Liver (tissue), 9 donors: ENCODE results near the gene NPC2. TPM values are rescaled to one million over a fixed set of nuclear protein-coding genes. Genes with fewer than 3 reads are reported as not detected.

ENCODE experiments used
- DNase-seq: peaks from one replicate; pipeline ENCODE4 v3.0.0-alpha.2; 2017; ENCODE audit warnings: low spot score
- H3K27ac ChIP-seq, 2 donors: one replicate each; pipeline ENCODE4 v1.7.0; 2013; ENCODE audit warnings: inconsistent platforms in 2 of 2, low read length in 2 of 2, control low read depth in 1 of 2, low read depth in 1 of 2, mild to moderate bottlenecking in 1 of 2
- H3K27me3 ChIP-seq, 4 donors: one replicate each; pipeline versions ENCODE4 v1.6.1 to v1.7.0; 2013; ENCODE audit warnings: low read length in 3 of 4, inconsistent platforms in 1 of 4, mild to moderate bottlenecking in 1 of 4, moderate library complexity in 1 of 4; ENCODE audit not compliant: control insufficient read depth in 4 of 4, insufficient read depth in 4 of 4
- H3K36me3 ChIP-seq, 4 donors: one replicate each; pipeline versions ENCODE4 v1.6.1 to v1.7.0; 2013; ENCODE audit warnings: low read length in 3 of 4, mild to moderate bottlenecking in 3 of 4, low read depth in 1 of 4, moderate library complexity in 1 of 4; ENCODE audit not compliant: control insufficient read depth in 4 of 4, insufficient read depth in 3 of 4
- H3K4me1 ChIP-seq, 4 donors: one replicate each; pipeline versions ENCODE4 v1.6.1 to v1.7.0; 2013; ENCODE audit warnings: low read length in 3 of 4, mild to moderate bottlenecking in 3 of 4, moderate library complexity in 1 of 4; ENCODE audit not compliant: control insufficient read depth in 4 of 4, insufficient read depth in 4 of 4
- H3K4me3 ChIP-seq, 3 donors: one replicate each; pipeline versions ENCODE4 v1.6.1 to v1.7.0; 2013; ENCODE audit warnings: low read length in 3 of 3, control low read depth in 1 of 3, low read depth in 1 of 3, mild to moderate bottlenecking in 1 of 3
- H3K9ac ChIP-seq, 2 donors: one replicate each; pipeline ENCODE4 v1.7.0; 2013; ENCODE audit warnings: low read length in 2 of 2, mild to moderate bottlenecking in 2 of 2, moderate library complexity in 2 of 2, control low read depth in 1 of 2, low read depth in 1 of 2
- H3K9me3 ChIP-seq, 4 donors: one replicate each; pipeline versions ENCODE4 v1.6.1 to v1.7.0; 2013; ENCODE audit warnings: low read length in 3 of 4; ENCODE audit not compliant: control insufficient read depth in 4 of 4
- EGR1 ChIP-seq, 2 donors: IDR thresholded peaks; 2 replicates each; pipeline ENCODE4 v1.6.1; 2016 to 2018; ENCODE audit warnings: antibody characterized with exemption in 2 of 2, low read depth in 2 of 2
- FOXA1 ChIP-seq: IDR thresholded peaks from 2 replicates; pipeline ENCODE4 v1.6.1; 2016; ENCODE audit warnings: antibody characterized with exemption
- GABPA ChIP-seq, 2 donors: IDR thresholded peaks in 1 of 2; conservative IDR thresholded peaks in 1 of 2; 2 replicates each; pipeline ENCODE4 v1.6.1; 2016; ENCODE audit warnings: antibody characterized with exemption in 2 of 2, mild to moderate bottlenecking in 1 of 2, moderate library complexity in 1 of 2
- HNF4A ChIP-seq, 2 donors: conservative IDR thresholded peaks; 2 replicates each; pipeline ENCODE4 v1.6.1; 2016; ENCODE audit warnings: antibody characterized with exemption in 2 of 2, mild to moderate bottlenecking in 2 of 2
- MAX ChIP-seq: IDR thresholded peaks from 2 replicates; pipeline ENCODE4 v1.6.1; 2016; ENCODE audit warnings: antibody characterized with exemption
- RAD21 ChIP-seq, 2 donors: IDR thresholded peaks; 2 replicates each; pipeline ENCODE4 v1.6.1; 2016; ENCODE audit warnings: antibody characterized with exemption in 2 of 2, mild to moderate bottlenecking in 2 of 2
- RXRA ChIP-seq, 2 donors: IDR thresholded peaks; 2 replicates each; pipeline ENCODE4 v1.6.1; 2017 to 2018; ENCODE audit warnings: antibody characterized with exemption in 2 of 2, mild to moderate bottlenecking in 1 of 2
- TAF1 ChIP-seq: conservative IDR thresholded peaks from 2 replicates; pipeline ENCODE4 v1.6.1; 2016; ENCODE audit warnings: antibody characterized with exemption, mild to moderate bottlenecking
- YY1 ChIP-seq: IDR thresholded peaks from 2 replicates; pipeline ENCODE4 v1.6.1; 2016; ENCODE audit warnings: antibody characterized with exemption, mild to moderate bottlenecking
- WGBS: extraction: QIAGEN DNeasy Blood & Tissue Kit; methylation state at CpG from one replicate; pipeline ENCODE4 v1.1.7; 2013; 5-methylcytosine and 5-hydroxymethylcytosine counted together
- polyA plus RNA-seq, 2 donors: library from polyadenylated mRNA; stranded (reverse) in 1 of 2; unstranded in 1 of 2; fragments of 200-250 nt in 1 of 2; fragments of >200 nt in 1 of 2; fragmentation: Nextera tagmentation in 1 of 2; extraction: Ambion mirVana in 1 of 2; gene quantifications; one replicate each; pipeline versions ENCODE4 v1.2.1 to v1.2.3, GENCODE V29; 2013 to 2015
- total RNA-seq, 2 donors: library from RNA; depleted of rRNA; stranded (reverse); fragments of >200 nt; gene quantifications; one replicate each; pipeline ENCODE4 v1.2.3, GENCODE V29; 2014
- TF ChIP-seq, protein P1 (sequence below): IDR thresholded peaks from 2 replicates; pipeline ENCODE4 v1.6.1; 2016; ENCODE audit warnings: antibody characterized with exemption, mild to moderate bottlenecking
- donor health status: healthy.
- donor health status: healthy.
- donor health status: healthy.
- donor health status: healthy.
- donor health status: healthy.

NPC2 gene
- total and polyA plus RNA-seq, 4 donors: 69.7 to 133 (median 105) TPM

- no peaks in the 10 kb centered on the region for H3K4me1 ChIP-seq
- no peaks in the 10 kb centered on the region for H3K9me3 ChIP-seq
- H3K36me3 ChIP-seq: no peaks in the 10 kb centered on the region
- no peak overlapping the region for H3K9ac ChIP-seq
- TF ChIP-seq, protein P1, sequence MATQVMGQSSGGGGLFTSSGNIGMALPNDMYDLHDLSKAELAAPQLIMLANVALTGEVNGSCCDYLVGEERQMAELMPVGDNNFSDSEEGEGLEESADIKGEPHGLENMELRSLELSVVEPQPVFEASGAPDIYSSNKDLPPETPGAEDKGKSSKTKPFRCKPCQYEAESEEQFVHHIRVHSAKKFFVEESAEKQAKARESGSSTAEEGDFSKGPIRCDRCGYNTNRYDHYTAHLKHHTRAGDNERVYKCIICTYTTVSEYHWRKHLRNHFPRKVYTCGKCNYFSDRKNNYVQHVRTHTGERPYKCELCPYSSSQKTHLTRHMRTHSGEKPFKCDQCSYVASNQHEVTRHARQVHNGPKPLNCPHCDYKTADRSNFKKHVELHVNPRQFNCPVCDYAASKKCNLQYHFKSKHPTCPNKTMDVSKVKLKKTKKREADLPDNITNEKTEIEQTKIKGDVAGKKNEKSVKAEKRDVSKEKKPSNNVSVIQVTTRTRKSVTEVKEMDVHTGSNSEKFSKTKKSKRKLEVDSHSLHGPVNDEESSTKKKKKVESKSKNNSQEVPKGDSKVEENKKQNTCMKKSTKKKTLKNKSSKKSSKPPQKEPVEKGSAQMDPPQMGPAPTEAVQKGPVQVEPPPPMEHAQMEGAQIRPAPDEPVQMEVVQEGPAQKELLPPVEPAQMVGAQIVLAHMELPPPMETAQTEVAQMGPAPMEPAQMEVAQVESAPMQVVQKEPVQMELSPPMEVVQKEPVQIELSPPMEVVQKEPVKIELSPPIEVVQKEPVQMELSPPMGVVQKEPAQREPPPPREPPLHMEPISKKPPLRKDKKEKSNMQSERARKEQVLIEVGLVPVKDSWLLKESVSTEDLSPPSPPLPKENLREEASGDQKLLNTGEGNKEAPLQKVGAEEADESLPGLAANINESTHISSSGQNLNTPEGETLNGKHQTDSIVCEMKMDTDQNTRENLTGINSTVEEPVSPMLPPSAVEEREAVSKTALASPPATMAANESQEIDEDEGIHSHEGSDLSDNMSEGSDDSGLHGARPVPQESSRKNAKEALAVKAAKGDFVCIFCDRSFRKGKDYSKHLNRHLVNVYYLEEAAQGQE: no peak
- TF ChIP-seq TAF1 (no peak), HNF4A (conservative IDR thresholded peaks at IDR 0.05) (no peak), RAD21 (IDR thresholded peaks at IDR 0.05) (no peak), MAX (no peak), FOXA1 (no peak), YY1 (no peak), RXRA (IDR thresholded peaks at IDR 0.05) (no peak)
- 92% methylated on average over 14 of the region's 14 CpGs for WGBS
- H3K27ac ChIP-seq: no peak overlapping the region
- H3K4me3 ChIP-seq: no peak overlapping the region
- no peaks in the 10 kb centered on the region for H3K27me3 ChIP-seq
- DNase-seq: peak; percentile 34
Observed at GRCh38 chr14:74503291-74503937, 10.3 kb upstream of the NPC2 start.

DNA sequence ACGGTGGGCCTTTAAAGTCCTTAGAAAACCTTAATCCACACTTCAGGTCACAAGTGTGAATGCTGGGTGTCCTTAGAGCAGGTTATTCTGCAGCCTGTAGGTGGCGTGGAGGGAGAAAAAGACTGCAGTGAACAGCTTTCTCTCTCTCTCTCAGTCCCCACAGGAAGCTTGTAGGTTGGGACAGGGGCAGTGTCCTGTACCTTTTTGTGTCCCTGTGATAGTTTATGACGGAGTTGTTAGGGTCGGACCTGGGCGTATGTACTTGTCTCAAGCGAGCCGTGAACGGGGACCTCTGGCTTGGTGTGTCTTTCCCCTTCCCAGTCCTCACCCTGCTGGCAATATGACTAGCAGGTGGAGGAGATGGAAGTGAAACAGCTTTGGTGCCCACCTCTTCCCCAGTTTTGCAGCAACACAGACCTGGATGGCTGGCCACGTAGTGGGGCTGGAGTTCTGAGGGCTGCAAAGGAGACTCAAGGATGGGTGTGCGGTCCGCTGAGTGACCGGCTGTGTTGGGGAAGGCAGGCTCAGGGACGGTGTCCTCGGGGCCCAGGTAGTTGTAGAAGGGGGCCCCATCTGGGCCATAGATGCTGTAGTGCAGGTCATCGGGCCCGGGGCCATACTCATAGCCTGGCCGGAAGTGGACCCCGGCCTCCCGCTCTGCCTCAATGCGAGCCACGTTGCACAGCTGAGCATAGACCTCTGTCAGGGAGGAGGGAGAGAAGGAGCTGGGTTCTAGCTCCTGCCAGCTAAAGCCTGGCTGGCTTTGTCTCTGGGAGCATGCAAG lies 9.3 kb upstream of the NPC2 start:
- no peaks in the 10 kb centered on the region for H3K27me3 ChIP-seq
- no peaks in the 10 kb centered on the region for H3K4me1 ChIP-seq
- WGBS: 84% methylated on average over 21 of the region's 21 CpGs
- TF ChIP-seq GABPA (IDR thresholded peaks at IDR 0.05 in 1 of 2, conservative IDR thresholded peaks at IDR 0.05 in 1 of 2): no peak
- H3K27ac ChIP-seq: no peak overlapping the region
- H3K36me3 ChIP-seq: no peaks in the 10 kb centered on the region
- no peaks in the 10 kb centered on the region for H3K9me3 ChIP-seq
- peak; percentile 35 for DNase-seq
- H3K4me3 ChIP-seq: no peak overlapping the region
- no peak overlapping the region for H3K9ac ChIP-seq

- no peak overlapping the region for H3K9ac ChIP-seq
- H3K27me3 ChIP-seq: no peaks in the 10 kb centered on the region
- TF ChIP-seq GABPA (IDR thresholded peaks at IDR 0.05 in 1 of 2, conservative IDR thresholded peaks at IDR 0.05 in 1 of 2): no peak
- TF ChIP-seq, protein P1: no peak
- TF ChIP-seq EGR1 (IDR thresholded peaks at IDR 0.05; ENCODE audit: low read depth in 2 of 2): no peak
- TF ChIP-seq FOXA1: no peak
- no peak overlapping the region for H3K27ac ChIP-seq
- 78% methylated on average over 5 of the region's 5 CpGs for WGBS
- H3K36me3 ChIP-seq: no peaks in the 10 kb centered on the region
- peak; percentile 27 for DNase-seq
- H3K4me1 ChIP-seq: no peaks in the 10 kb centered on the region
- no peak overlapping the region for H3K4me3 ChIP-seq
- H3K9me3 ChIP-seq: no peaks in the 10 kb centered on the region
Observed at GRCh38 chr14:74501691-74502090, 8.6 kb upstream of the NPC2 start.
